A673 (cell line): ENCODE measurements around the gene TAF6. TPM values are rescaled to one million over a fixed set of nuclear protein-coding genes. Genes with fewer than 3 reads are reported as not detected.
"Not testable (repeated sequence)": the region's sequence is repeated elsewhere in the genome, so short reads cannot be mapped to it uniquely, and the experiment has no call there.

Experiments
- BruUV-seq: library from RNA; stranded (reverse); fragments of 400-500 nt; replicated peaks from 2 replicates; lab custom pipeline; 2021; lab: Mats Ljungman, UMichigan
- CTCF ChIA-PET: fragments of 300-600 bp; sonication (Branson Sonifier 250); formaldehyde crosslinking; loops from one replicate; lab custom pipeline; 2022; ENCODE audit warnings: antibody characterized with exemption; lab: Charles Lee
- POLR2A ChIA-PET: fragments of 300-600 bp; sonication (Branson Sonifier 250); formaldehyde crosslinking; loops from one replicate; lab custom pipeline; 2022; ENCODE audit warnings: antibody characterized with exemption; ENCODE audit not compliant: low non-redundant PET; lab: Charles Lee
- DNase-seq: peaks from one replicate; pipeline ENCODE4 v3.0.0-alpha.2; 2015; ENCODE audit warnings: low spot score
- H3K27ac ChIP-seq: fragments of 200-600 bp; sonication (generic); 2 replicates; pipeline ENCODE4 v1.5.1; 2016; ENCODE audit warnings: mixed run types, low read depth, mild to moderate bottlenecking, mixed read lengths, antibody characterized with exemption, low read length; ENCODE audit not compliant: poor library complexity, severe bottlenecking
- H3K27me3 ChIP-seq: fragments of 200-600 bp; sonication (generic); replicated peaks from 2 replicates; pipeline ENCODE4 v1.6.1; 2017; ENCODE audit warnings: mixed run types, low read depth, mild to moderate bottlenecking, mixed read lengths, antibody characterized with exemption, low read length; ENCODE audit not compliant: insufficient read depth, poor library complexity
- H3K36me3 ChIP-seq: fragments of 200-600 bp; sonication (generic); 2 replicates; pipeline ENCODE4 v1.6.1; 2016; ENCODE audit warnings: mixed run types, mild to moderate bottlenecking, mixed read lengths, antibody characterized with exemption, low read length; ENCODE audit not compliant: insufficient read depth, poor library complexity, severe bottlenecking
- H3K4me1 ChIP-seq: fragments of 200-600 bp; sonication (generic); 2 replicates; pipeline ENCODE4 v1.6.1; 2017; ENCODE audit warnings: mixed run types, mild to moderate bottlenecking, mixed read lengths, antibody characterized with exemption, low read length; ENCODE audit not compliant: insufficient read depth, poor library complexity, severe bottlenecking
- H3K4me3 ChIP-seq: fragments of 200-600 bp; sonication (generic); 2 replicates; pipeline ENCODE4 v1.5.1; 2016; ENCODE audit warnings: low read depth, mixed run types, mild to moderate bottlenecking, mixed read lengths, low read length; ENCODE audit not compliant: poor library complexity, severe bottlenecking
- H3K9me3 ChIP-seq: fragments of 200-600 bp; sonication (generic); 2 replicates; pipeline ENCODE4 v1.6.1; 2016; ENCODE audit warnings: mixed run types, low read depth, mild to moderate bottlenecking, mixed read lengths, antibody characterized with exemption, low read length; ENCODE audit not compliant: poor library complexity, severe bottlenecking
- EZH2 ChIP-seq: fragments of 200-600 bp; sonication (generic); IDR thresholded peaks from 2 replicates; pipeline ENCODE4 v1.6.1; 2017; ENCODE audit warnings: borderline replicate concordance, low read depth, mild to moderate bottlenecking, mixed read lengths, antibody characterized with exemption, low read length; ENCODE audit not compliant: poor library complexity, severe bottlenecking
- intact Hi-C: fragments of 100-400 bp; cut with micrococcal nuclease; formaldehyde crosslinking; loops from one replicate; pipeline ENCODE4 v1.10.0; 2022; ENCODE audit not compliant: unreplicated experiment
- total RNA-seq: library from RNA; stranded (reverse); gene quantifications from 2 replicates; pipeline ENCODE4 v1.2.3, GENCODE V29; 2021
- TF ChIP-seq, protein P1 (sequence below): fragments of 300-800, 200-600 bp; sonication (generic); conservative IDR thresholded peaks from 2 replicates; pipeline ENCODE4 v1.5.1; 2017; ENCODE audit warnings: low read depth, mild to moderate bottlenecking, antibody characterized with exemption, low read length, moderate library complexity, mixed read lengths

TAF6 gene
- total RNA-seq, 1 experiment from 2014 or later = 97.3 TPM

DNA sequence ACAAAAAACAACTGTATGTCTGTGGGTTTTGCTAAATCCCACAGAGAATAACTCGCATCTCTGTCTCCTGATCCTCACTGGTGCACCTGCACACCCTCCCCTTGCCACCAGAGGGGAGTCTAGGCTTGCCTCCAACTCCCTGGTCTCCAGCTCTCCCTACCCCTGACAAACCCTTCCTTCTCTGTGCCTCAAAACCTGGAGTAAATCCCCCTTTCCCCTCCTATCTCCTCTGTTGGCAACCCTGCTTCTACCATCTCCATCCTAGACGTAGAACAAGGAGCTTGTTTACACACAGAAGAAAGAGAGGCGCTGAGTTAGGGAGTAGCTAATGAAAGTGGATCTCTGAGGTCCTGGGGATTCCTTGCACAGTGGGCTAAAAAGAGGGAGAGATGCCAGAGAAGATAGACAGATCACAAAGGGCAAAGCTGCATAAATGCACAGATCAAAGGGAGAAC lies 13.6 kb upstream of the TAF6 start:
- CTCF ChIA-PET = interaction anchor here (0.5 to 1.2 kb wide), 6 partner anchors 22 to 275 kb away, joined by 3 to 9 read pairs (median 4); partner anchors contain the start of gene TRAPPC14
- peak; percentile 81 for DNase-seq
- no peak overlapping the region for H3K4me3 ChIP-seq
- H3K9me3 ChIP-seq = no peaks in the 10 kb centered on the region
- intact Hi-C loops = loop anchor here (2.0 to 5.0 kb wide), 4 partner anchors 84 to 275 kb away; partner anchors contain the start of gene AZGP1
- TF ChIP-seq, protein P1, sequence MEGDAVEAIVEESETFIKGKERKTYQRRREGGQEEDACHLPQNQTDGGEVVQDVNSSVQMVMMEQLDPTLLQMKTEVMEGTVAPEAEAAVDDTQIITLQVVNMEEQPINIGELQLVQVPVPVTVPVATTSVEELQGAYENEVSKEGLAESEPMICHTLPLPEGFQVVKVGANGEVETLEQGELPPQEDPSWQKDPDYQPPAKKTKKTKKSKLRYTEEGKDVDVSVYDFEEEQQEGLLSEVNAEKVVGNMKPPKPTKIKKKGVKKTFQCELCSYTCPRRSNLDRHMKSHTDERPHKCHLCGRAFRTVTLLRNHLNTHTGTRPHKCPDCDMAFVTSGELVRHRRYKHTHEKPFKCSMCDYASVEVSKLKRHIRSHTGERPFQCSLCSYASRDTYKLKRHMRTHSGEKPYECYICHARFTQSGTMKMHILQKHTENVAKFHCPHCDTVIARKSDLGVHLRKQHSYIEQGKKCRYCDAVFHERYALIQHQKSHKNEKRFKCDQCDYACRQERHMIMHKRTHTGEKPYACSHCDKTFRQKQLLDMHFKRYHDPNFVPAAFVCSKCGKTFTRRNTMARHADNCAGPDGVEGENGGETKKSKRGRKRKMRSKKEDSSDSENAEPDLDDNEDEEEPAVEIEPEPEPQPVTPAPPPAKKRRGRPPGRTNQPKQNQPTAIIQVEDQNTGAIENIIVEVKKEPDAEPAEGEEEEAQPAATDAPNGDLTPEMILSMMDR = peak; percentile 91
- no peak for TF ChIP-seq EZH2
- no peaks in the 10 kb centered on the region for H3K27me3 ChIP-seq
- no TSS peak for BruUV-seq
- no peak overlapping the region for H3K27ac ChIP-seq
- H3K4me1 ChIP-seq = peaks cover 5% of the 10 kb centered on the region
- POLR2A ChIA-PET = interaction anchor here (0.7 kb wide), 1 partner anchor 123 kb away, joined by 4 read pairs; no protein-coding TSS in a partner anchor
- H3K36me3 ChIP-seq = no peaks in the 10 kb centered on the region

DNA sequence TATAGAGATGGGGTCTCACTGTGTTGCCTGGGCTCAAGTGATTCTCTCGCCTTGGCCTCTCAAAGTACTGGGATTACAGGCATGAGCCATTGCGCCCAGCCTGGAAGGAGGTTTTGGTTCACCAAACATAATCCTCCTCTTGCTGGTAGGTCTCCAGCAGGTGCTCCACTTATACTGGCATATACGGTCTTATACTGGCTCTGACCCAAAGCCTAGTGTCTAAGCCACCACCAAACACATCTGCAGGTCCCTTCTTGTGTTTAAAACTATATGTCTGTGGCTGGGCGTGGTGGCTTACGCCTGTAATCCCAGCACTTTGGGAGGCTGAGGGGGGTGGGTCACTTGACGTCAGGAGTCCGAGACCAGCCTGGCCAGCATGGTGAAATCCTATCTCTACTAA lies 13.0 kb upstream of the TAF6 start:
- no TSS peak for BruUV-seq
- intact Hi-C loops = loop anchor here (2.0 to 5.0 kb wide), 4 partner anchors 85 to 275 kb away; partner anchors contain the start of gene AZGP1
- Histone ChIP-seq H3K27me3 (no peaks in the 10 kb centered on the region), H3K36me3 (no peaks in the 10 kb centered on the region), H3K27ac (no peak overlapping the region), H3K4me3 (no peak overlapping the region), H3K9me3 (no peaks in the 10 kb centered on the region), H3K4me1 (peaks cover 5% of the 10 kb centered on the region)
- no peak for DNase-seq
- TF ChIP-seq, protein P1 = no peak
- TF ChIP-seq EZH2 = no peak
- CTCF ChIA-PET = interaction anchor here (0.6 to 1.2 kb wide), 4 partner anchors 23 to 276 kb away, joined by 3 to 9 read pairs (median 4); partner anchors contain the start of gene TRAPPC14
- POLR2A ChIA-PET = no interaction called here

DNA sequence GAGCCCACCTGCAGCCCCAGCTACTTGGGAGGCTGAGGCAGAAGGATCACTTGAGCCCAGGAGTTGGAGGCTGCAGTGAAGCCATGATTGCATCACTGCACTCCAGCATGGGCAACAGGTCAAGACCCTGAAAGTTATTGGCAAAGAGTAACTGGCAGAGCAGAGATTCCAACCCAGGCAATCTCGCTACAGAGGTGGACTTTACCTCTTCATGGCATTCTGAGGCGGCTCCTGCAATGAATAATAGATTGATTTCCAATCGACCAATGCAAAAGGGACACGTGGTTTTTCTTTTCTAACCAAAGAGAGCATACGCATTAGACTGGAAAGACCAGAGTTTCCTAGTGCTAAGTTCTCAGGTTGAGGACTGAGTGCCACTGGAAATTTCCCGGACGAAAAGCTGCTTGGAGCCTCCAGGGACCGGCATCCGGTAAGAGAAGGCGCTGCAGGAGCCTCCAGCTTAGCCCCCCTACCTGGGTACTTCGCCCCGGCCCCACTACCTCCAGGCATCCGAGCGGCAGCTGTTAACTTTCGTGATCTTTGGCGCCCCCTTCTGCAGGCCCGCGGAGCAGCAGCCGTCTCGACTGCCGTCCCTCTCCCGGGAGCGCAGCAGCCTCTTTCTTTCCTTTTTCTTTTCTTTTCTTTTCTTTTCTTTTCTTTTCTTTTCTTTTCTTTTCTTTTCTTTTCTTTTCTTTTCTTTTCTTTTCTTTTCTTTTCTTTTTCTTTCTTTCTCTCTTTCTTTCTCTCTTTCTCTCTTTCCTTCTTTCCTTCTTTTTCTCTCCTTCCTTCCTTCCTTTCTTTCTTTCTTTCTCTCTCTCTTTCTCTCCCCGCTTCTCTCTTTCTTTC lies 11.7 kb upstream of the TAF6 start:
- no TSS peak for BruUV-seq
- ChIA-PET CTCF (no interaction called here), POLR2A (no interaction called here)
- Histone ChIP-seq H3K9me3 (no peaks in the 10 kb centered on the region), H3K27me3 (no peaks in the 10 kb centered on the region), H3K27ac (no peak overlapping the region), H3K4me3 (peak overlapping the region; percentile 25), H3K36me3 (no peaks in the 10 kb centered on the region), H3K4me1 (peaks cover 10% of the 10 kb centered on the region)
- intact Hi-C loops = loop anchor here (5.0 kb wide), 3 partner anchors 139 to 276 kb away; partner anchors contain the start of gene AZGP1
- no peak for TF ChIP-seq EZH2
- TF ChIP-seq, protein P1 = peak; percentile 88
- peak; percentile 77 for DNase-seq

DNA sequence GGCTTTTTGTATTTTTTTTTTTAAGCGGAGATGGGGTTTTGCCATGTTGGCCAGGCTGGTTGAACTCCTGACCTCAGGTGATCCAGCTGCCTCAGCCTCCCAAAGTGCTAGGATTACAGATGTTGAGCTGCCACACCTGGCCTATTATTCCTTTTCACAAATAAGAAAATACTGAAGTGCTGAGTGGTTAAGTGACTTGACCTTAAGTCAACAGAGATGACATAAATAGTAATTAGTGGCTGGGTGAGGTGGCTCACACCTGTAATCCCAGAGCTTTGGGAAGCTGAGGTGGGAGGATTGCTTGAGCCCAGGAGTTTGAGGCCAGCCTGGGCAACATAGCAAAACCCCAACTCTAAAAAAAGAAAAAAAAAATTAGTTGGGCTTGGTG lies 11.1 kb upstream of the TAF6 start:
- DNase-seq, POLR2A ChIA-PET, BruUV-seq, CTCF ChIA-PET, H3K36me3 ChIP-seq, H3K27me3 ChIP-seq, H3K4me3 ChIP-seq, H3K9me3 ChIP-seq, H3K27ac ChIP-seq: not testable (repeated sequence)
- intact Hi-C loops = loop anchor here (5.0 kb wide), 3 partner anchors 138 to 277 kb away; partner anchors contain the start of gene AZGP1
- H3K4me1 ChIP-seq = peaks cover 10% of the 10 kb centered on the region
